ENCODE data around the gene HIVEP2. TPM values are rescaled to one million over a fixed set of nuclear protein-coding genes. Genes with fewer than 3 reads are reported as not detected.

The HIVEP2 gene
- total RNA-seq, 1 experiment from 2014 or later: 9.1 TPM

DNA sequence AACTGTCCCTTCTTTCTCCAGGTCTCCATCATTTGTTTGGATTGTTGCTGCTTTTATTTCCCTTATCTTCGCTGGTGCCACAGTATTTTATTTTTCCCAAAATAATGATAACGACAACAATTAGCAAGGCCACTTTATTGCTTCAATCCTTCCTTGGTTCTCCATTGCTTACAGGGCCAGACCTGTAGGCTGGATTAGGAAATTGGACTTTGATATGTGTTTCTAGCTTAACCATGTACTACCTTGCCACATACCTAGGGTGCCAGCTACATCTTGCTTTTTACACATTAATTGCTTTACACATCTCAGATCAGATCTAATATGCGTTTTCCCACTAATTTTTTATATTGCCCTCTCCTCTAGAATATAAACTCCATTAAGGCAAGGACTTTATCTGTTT is 195.4 kb downstream of the HIVEP2 start:
- Histone ChIP-seq H3K9ac (ENCODE audit: low read length) (no peak overlapping the region), H3K4me2 (ENCODE audit: low read length) (no peak overlapping the region), H3K4me1 (ENCODE audit: insufficient read depth, low read length) (no peaks in the 10 kb centered on the region), H3K36me3 (ENCODE audit: low read depth, low read length) (no peaks in the 10 kb centered on the region; the same call in 1 of the 2 replicates), H3K4me3 (ENCODE audit: low read length) (no peak overlapping the region), H3K79me2 (ENCODE audit: low read length) (no peaks in the 10 kb centered on the region), H3F3A (ENCODE audit: low read length, unreplicated experiment) (no peaks in the 10 kb centered on the region), H4K20me1 (ENCODE audit: low read length) (no peaks in the 10 kb centered on the region), H3K27me3 (ENCODE audit: low read length) (no peaks in the 10 kb centered on the region), H3K27ac (ENCODE audit: low read length) (no peak overlapping the region), H3K9me2 (replicated peaks; ENCODE audit: low read length) (no peaks in the 10 kb centered on the region), H3K9me3 (ENCODE audit: low read length) (no peaks in the 10 kb centered on the region), H2AFZ (ENCODE audit: low read length) (no peak overlapping the region)
- ChIA-PET POLR2A (ENCODE audit: unreplicated experiment) (interaction anchor here (0.5 kb wide), 1 partner anchor 53 kb away, joined by 4 read pairs; no protein-coding TSS in a partner anchor), CTCF (interaction anchor here (0.5 kb wide), 1 partner anchor 99 kb away, joined by 4 read pairs; no protein-coding TSS in a partner anchor)
- intact Hi-C loops (cut with micrococcal nuclease): no loop called here
- no TSS peak for BruUV-seq (replicated peaks)
- ATAC-seq (no peak), DNase-seq (no peak)
- TF ChIP-seq EZH2 (IDR thresholded peaks at IDR 0.05; ENCODE audit: low read length, unreplicated experiment): no peak
- TF ChIP-seq, protein P1, sequence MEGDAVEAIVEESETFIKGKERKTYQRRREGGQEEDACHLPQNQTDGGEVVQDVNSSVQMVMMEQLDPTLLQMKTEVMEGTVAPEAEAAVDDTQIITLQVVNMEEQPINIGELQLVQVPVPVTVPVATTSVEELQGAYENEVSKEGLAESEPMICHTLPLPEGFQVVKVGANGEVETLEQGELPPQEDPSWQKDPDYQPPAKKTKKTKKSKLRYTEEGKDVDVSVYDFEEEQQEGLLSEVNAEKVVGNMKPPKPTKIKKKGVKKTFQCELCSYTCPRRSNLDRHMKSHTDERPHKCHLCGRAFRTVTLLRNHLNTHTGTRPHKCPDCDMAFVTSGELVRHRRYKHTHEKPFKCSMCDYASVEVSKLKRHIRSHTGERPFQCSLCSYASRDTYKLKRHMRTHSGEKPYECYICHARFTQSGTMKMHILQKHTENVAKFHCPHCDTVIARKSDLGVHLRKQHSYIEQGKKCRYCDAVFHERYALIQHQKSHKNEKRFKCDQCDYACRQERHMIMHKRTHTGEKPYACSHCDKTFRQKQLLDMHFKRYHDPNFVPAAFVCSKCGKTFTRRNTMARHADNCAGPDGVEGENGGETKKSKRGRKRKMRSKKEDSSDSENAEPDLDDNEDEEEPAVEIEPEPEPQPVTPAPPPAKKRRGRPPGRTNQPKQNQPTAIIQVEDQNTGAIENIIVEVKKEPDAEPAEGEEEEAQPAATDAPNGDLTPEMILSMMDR (conservative IDR thresholded peaks at IDR 0.05; ENCODE audit: low read depth, low read length): no peak
- no peak for TF ChIP-seq EZH2phosphoT487 (IDR thresholded peaks at IDR 0.05; ENCODE audit: borderline replicate concordance, low read length)

DNA sequence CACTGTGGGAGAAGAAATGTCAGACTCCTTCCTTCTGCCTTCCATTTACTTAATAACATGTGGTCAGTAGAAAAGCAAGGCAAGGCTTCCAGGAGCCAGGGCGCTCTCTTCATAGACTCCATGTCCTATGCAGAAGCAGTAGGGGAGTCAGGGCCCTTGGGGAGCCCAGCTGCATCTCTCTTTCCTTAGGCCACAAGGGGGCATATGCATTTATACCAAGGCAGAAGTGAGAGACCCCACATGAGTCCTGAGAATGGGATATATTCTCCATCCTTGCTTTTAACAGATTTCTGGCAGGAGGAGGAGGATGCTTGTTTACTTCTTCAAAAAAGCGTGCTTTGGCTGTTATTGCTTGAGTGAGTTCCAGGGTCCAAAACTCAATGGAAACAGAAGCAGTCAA is 198.5 kb downstream of the HIVEP2 start:
- BruUV-seq (replicated peaks): no TSS peak
- CTCF ChIA-PET: no interaction called here
- peak; percentile 12 for DNase-seq

DNA sequence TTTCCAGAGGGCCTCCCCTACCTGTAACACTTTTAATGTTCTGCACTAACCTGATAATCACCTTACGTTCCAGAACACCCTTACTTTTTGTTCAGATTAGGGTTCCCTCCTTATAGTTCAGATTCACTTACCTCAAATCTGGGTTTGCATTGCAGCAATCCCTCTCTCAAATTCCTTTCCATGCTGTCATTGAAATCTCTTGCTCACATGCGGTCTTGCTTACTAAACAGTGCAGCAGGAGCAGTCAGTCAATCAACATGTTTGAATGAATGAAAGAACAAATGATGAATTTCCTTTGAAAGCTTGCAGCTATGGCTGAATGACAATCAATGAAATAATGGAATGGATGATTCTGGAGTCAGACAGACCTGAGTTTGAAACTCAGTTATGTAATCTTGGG is 200.1 kb downstream of the HIVEP2 start:
- intact Hi-C loops (cut with micrococcal nuclease): no loop called here
- Histone ChIP-seq H3K4me1 (ENCODE audit: insufficient read depth, low read length) (no peaks in the 10 kb centered on the region), H3K4me3 (ENCODE audit: low read length) (no peak overlapping the region), H3K36me3 (ENCODE audit: low read depth, low read length) (no peaks in the 10 kb centered on the region), H3K79me2 (ENCODE audit: low read length) (no peaks in the 10 kb centered on the region), H3K9me3 (ENCODE audit: low read length) (no peaks in the 10 kb centered on the region), H3K9me2 (replicated peaks; ENCODE audit: low read length) (no peaks in the 10 kb centered on the region), H3F3A (ENCODE audit: low read length, unreplicated experiment) (no peaks in the 10 kb centered on the region), H2AFZ (ENCODE audit: low read length) (no peak overlapping the region), H3K27me3 (ENCODE audit: low read length) (no peaks in the 10 kb centered on the region), H4K20me1 (ENCODE audit: low read length) (no peaks in the 10 kb centered on the region), H3K27ac (ENCODE audit: low read length) (no peak overlapping the region), H3K9ac (ENCODE audit: low read length) (no peak overlapping the region), H3K4me2 (ENCODE audit: low read length) (no peak overlapping the region)
- no peak for TF ChIP-seq EZH2phosphoT487 (IDR thresholded peaks at IDR 0.05; ENCODE audit: borderline replicate concordance, low read length)
- no peak for TF ChIP-seq EZH2 (IDR thresholded peaks at IDR 0.05; ENCODE audit: low read length, unreplicated experiment)
- TF ChIP-seq, protein P1 (conservative IDR thresholded peaks at IDR 0.05; ENCODE audit: low read depth, low read length): no peak
- ATAC-seq: no peak
- peak; percentile 7 for DNase-seq
- ChIA-PET CTCF (no interaction called here), POLR2A (ENCODE audit: unreplicated experiment) (no interaction called here)
- no TSS peak for BruUV-seq (replicated peaks)

More for the DNA sequence above, 198.5 kb downstream of the HIVEP2 start:
- H3K4me2 ChIP-seq (ENCODE audit: low read length): no peak overlapping the region
- H3K9ac ChIP-seq (ENCODE audit: low read length): no peak overlapping the region
- no peak overlapping the region for H3K27ac ChIP-seq (ENCODE audit: low read length)
- no peaks in the 10 kb centered on the region for H3F3A ChIP-seq (ENCODE audit: low read length, unreplicated experiment)
- no peaks in the 10 kb centered on the region for H4K20me1 ChIP-seq (ENCODE audit: low read length)
- intact Hi-C loops (cut with micrococcal nuclease): no loop called here
- no peak overlapping the region for H3K4me3 ChIP-seq (ENCODE audit: low read length)
- no peaks in the 10 kb centered on the region for H3K9me2 ChIP-seq (replicated peaks; ENCODE audit: low read length)
- no peaks in the 10 kb centered on the region for H3K9me3 ChIP-seq (ENCODE audit: low read length)
- no peak for ATAC-seq
- no peaks in the 10 kb centered on the region for H3K4me1 ChIP-seq (ENCODE audit: insufficient read depth, low read length)
- TF ChIP-seq EZH2 (IDR thresholded peaks at IDR 0.05; ENCODE audit: low read length, unreplicated experiment) (no peak), EZH2phosphoT487 (IDR thresholded peaks at IDR 0.05; ENCODE audit: borderline replicate concordance, low read length) (no peak)
- TF ChIP-seq, protein P1 (conservative IDR thresholded peaks at IDR 0.05; ENCODE audit: low read depth, low read length): peak; percentile 52
- no peaks in the 10 kb centered on the region for H3K36me3 ChIP-seq (ENCODE audit: low read depth, low read length)
- H3K27me3 ChIP-seq (ENCODE audit: low read length): no peaks in the 10 kb centered on the region
- H3K79me2 ChIP-seq (ENCODE audit: low read length): no peaks in the 10 kb centered on the region
- no peak overlapping the region for H2AFZ ChIP-seq (ENCODE audit: low read length)
- POLR2A ChIA-PET (ENCODE audit: unreplicated experiment): no interaction called here

All from PC-3 (cell line).